Fibroblast of skin of scalp (primary cell): ENCODE data around the gene RAP2C.
A peak's percentile ranks its signal among the peaks of the same experiment; 100 is the strongest.
"Not testable (repeated sequence)": the region's sequence is repeated elsewhere in the genome, so short reads cannot be mapped to it uniquely, and the experiment has no call there.

ENCODE experiments used
- DNase-seq: peaks from one replicate; pipeline ENCODE4 v3.0.0-alpha.2; 2013

RAP2C gene

GRCh38 chrX:132199941-132200340 lies 19.3 kb downstream of the RAP2C start:
- peak; percentile 8 for DNase-seq

GRCh38 chrX:132193872-132194574 lies 25.2 kb downstream of the RAP2C start:
- DNase-seq = no peak

GRCh38 chrX:132191938-132192337 lies 27.3 kb downstream of the RAP2C start:
- no peak for DNase-seq

GRCh38 chrX:132188175-132188574 lies 31.1 kb downstream of the RAP2C start:
- DNase-seq = no peak

- no peak for DNase-seq
These were observed 31.8 kb downstream of the RAP2C start for GRCh38 chrX:132187451-132187850.

GRCh38 chrX:132184871-132185270 lies 34.4 kb downstream of the RAP2C start:
- DNase-seq = no peak

- no peak for DNase-seq
These were observed 37.9 kb downstream of the RAP2C start for GRCh38 chrX:132181364-132181763.

GRCh38 chrX:132180929-132181328 lies 38.3 kb downstream of the RAP2C start:
- no peak for DNase-seq

- DNase-seq = no peak
These were observed 45.6 kb downstream of the RAP2C start for GRCh38 chrX:132173647-132174046.

GRCh38 chrX:132171881-132172280 lies 47.4 kb downstream of the RAP2C start:
- DNase-seq = peak; percentile 27

GRCh38 chrX:132171478-132171877 lies 47.8 kb downstream of the RAP2C start:
- no peak for DNase-seq

GRCh38 chrX:132169554-132169953 lies 49.7 kb downstream of the RAP2C start:
- no peak for DNase-seq

- peak; percentile 9 for DNase-seq
These were observed 53.6 kb downstream of the RAP2C start for GRCh38 chrX:132165651-132166050.

GRCh38 chrX:132165005-132165404 lies 54.2 kb downstream of the RAP2C start:
- no peak for DNase-seq

- not testable (repeated sequence) for DNase-seq
These were observed 56.2 kb downstream of the RAP2C start for GRCh38 chrX:132163094-132163493.

- no peak for DNase-seq
These were observed 66.1 kb downstream of the RAP2C start for GRCh38 chrX:132153166-132153565.
